ENCODE data around the gene ROCK2.

DNA sequence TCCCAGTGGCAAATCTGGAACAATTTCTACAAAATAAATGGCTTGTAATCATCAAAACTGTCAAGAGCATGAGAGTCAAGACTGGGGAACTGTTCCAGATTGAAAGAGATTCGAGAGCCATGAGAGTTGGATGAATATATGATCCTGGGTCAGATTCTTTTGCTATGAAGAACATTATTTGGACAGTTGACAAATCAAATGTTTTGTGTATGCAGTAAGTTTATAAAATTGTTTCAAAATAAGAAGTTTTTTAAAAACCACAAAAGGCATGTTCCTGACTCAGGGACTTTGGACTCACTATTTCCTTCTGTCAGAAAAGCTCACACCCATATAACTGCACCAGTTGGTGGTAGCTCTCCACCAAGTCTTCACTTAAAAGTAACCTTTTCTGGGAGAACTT, 38.5 kb downstream of the ROCK2 start:
- TF ChIP-seq POLR2AphosphoS5 (IDR thresholded peaks at IDR 0.05; ENCODE audit: low read depth, low read length) (no peak), FOXP2 (optimal IDR thresholded peaks at IDR 0.05; ENCODE audit: borderline replicate concordance, extremely low read depth, extremely low read length, insufficient read depth) (no peak)
- TF ChIP-seq, protein P1, sequence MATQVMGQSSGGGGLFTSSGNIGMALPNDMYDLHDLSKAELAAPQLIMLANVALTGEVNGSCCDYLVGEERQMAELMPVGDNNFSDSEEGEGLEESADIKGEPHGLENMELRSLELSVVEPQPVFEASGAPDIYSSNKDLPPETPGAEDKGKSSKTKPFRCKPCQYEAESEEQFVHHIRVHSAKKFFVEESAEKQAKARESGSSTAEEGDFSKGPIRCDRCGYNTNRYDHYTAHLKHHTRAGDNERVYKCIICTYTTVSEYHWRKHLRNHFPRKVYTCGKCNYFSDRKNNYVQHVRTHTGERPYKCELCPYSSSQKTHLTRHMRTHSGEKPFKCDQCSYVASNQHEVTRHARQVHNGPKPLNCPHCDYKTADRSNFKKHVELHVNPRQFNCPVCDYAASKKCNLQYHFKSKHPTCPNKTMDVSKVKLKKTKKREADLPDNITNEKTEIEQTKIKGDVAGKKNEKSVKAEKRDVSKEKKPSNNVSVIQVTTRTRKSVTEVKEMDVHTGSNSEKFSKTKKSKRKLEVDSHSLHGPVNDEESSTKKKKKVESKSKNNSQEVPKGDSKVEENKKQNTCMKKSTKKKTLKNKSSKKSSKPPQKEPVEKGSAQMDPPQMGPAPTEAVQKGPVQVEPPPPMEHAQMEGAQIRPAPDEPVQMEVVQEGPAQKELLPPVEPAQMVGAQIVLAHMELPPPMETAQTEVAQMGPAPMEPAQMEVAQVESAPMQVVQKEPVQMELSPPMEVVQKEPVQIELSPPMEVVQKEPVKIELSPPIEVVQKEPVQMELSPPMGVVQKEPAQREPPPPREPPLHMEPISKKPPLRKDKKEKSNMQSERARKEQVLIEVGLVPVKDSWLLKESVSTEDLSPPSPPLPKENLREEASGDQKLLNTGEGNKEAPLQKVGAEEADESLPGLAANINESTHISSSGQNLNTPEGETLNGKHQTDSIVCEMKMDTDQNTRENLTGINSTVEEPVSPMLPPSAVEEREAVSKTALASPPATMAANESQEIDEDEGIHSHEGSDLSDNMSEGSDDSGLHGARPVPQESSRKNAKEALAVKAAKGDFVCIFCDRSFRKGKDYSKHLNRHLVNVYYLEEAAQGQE (IDR thresholded peaks at IDR 0.05; ENCODE audit: insufficient read depth in 1 of 2, low read depth in 2 of 2, low read length in 2 of 2): no peak

Measured in PFSK-1 (cell line).